ENCODE measurements around the gene STPG4.

DNA sequence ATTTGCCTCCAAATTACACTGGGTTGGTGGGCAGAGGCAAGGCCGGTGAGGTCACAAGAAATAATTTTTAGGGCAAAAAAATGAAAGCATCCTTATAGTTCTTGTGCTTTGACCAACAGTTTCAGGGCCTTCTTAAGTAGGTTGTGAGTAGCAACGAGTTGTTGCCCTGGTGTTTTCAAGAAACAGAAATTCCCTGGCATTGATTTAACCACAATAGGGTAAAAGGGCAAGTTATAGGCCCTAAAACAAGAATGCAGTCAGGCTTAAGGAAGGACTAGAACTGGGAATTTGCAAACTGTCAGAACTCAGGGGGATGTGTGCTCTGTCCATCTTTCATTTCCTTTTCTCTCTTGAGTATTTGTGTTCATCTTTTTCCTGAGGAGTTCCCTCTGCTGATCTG is 46.1 kb upstream of the STPG4 start:
- TF ChIP-seq, protein P1, sequence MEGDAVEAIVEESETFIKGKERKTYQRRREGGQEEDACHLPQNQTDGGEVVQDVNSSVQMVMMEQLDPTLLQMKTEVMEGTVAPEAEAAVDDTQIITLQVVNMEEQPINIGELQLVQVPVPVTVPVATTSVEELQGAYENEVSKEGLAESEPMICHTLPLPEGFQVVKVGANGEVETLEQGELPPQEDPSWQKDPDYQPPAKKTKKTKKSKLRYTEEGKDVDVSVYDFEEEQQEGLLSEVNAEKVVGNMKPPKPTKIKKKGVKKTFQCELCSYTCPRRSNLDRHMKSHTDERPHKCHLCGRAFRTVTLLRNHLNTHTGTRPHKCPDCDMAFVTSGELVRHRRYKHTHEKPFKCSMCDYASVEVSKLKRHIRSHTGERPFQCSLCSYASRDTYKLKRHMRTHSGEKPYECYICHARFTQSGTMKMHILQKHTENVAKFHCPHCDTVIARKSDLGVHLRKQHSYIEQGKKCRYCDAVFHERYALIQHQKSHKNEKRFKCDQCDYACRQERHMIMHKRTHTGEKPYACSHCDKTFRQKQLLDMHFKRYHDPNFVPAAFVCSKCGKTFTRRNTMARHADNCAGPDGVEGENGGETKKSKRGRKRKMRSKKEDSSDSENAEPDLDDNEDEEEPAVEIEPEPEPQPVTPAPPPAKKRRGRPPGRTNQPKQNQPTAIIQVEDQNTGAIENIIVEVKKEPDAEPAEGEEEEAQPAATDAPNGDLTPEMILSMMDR (IDR thresholded peaks at IDR 0.05) = no peak
- TF ChIP-seq POLR2A (IDR thresholded peaks at IDR 0.05) = no peak
- no peak for TF ChIP-seq POLR2AphosphoS5 (IDR thresholded peaks at IDR 0.05; ENCODE audit: insufficient read depth in 1 of 2, low read depth in 1 of 2)
